ENCODE data around the gene ZSWIM2. TPM values are rescaled to one million over a fixed set of nuclear protein-coding genes. Genes with fewer than 3 reads are reported as not detected.
"Not testable (repeated sequence)": the region's sequence is repeated elsewhere in the genome, so short reads cannot be mapped to it uniquely, and the experiment has no call there.

ZSWIM2 gene, protein sequence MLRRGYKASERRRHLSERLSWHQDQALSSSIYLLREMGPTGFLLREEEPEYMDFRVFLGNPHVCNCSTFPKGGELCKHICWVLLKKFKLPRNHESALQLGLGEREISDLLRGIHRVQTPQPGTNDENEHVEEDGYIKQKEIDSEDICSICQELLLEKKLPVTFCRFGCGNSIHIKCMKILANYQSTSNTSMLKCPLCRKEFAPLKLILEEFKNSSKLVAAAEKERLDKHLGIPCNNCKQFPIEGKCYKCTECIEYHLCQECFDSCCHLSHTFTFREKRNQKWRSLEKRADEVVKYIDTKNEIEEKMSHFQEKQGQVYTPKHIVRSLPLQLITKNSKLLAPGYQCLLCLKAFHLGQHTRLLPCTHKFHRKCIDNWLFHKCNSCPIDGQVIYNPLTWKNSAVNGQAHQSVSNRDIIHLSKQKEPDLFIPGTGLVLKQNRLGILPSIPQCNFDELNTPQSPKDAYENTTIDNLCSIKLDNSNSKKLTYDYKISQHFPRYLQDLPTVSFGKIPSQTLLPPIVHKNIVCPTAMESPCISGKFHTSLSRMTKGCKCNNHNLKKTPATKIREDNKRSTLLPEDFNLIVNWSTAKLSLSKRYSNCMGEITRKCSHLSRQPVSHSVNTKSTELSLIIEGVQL
- 0.12 TPM in 1 of 2 replicates, not detected in the other for total RNA-seq

DNA sequence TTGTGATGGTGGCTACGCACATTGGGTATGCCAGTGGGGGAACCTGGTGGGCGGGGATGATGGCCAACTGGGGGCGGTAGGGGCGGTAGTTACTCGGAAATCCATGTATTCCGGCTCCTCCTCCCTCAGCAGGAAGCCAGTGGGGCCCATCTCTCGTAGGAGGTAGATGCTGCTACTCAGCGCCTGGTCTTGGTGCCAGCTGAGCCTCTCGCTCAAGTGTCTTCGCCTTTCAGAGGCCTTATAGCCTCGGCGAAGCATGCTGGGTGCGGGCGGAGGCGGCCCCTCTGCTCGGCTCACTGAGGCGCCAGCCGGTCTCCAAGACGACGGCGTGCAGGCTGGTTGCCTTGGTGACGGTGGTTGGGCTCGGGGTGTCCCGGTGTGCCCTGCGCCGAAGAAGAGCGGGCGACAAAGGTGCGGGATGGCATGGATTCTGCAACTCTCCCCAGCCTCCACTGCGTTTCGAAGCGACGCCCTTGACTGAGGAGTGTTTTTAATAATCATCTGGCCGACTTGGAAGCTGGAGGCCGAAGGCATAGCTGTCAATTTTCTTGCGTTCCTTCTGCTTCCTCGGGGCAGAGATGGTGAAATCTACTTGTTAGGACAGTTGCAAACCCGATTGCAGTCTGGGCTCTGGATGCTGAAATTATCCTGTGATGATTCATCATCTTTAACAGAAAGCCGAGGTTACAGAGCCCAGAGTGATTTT lies at the start of gene ZSWIM2:
ZSWIM2 (minus strand) TSS at position 298 of the 706 bp plus-strand sequence; CDS start at position 258, 40 bp downstream.
- DNase-seq (ENCODE audit: extremely low read depth, low read depth, low spot score): no peak

DNA sequence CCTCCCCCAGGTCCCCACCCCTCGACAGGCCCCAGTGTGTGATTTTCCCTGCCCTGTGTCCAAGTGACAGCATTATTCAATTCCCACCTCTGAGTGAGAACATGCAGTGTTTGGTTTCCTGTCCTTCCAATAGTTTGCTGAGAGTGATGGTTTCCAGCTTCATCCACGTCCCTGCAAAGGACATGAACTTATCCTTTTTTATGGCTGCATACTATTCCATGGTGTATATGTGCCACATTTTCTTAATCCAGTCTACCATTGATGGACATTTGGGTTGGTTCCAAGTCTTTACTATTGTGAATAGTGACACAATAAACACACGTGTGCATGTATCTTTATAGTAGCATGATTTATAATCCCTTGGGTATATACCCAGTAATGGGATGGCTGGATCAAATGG lies 47.2 kb upstream of the ZSWIM2 start:
- DNase-seq (ENCODE audit: extremely low read depth, low read depth, low spot score): not testable (repeated sequence)

DNA sequence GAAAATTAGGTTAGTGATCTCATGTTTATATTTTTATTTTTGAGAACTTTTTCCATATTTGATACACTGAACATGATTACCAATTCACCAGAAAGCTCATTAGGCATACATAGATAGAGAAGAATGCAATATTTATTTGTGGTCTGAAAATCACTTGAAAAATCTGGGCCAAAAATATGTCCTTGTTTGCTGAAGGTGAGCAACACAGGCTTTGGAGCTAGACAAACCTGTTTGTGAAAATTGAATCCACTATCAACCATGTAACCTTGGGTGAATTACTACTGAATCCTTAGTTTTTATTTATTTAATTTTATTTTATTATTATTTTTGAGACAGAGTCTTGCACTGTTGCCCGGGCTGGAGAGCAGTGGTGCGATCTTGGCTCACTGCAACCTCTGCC lies 46.5 kb upstream of the ZSWIM2 start:
- no peak for DNase-seq (ENCODE audit: extremely low read depth, low read depth, low spot score)

DNA sequence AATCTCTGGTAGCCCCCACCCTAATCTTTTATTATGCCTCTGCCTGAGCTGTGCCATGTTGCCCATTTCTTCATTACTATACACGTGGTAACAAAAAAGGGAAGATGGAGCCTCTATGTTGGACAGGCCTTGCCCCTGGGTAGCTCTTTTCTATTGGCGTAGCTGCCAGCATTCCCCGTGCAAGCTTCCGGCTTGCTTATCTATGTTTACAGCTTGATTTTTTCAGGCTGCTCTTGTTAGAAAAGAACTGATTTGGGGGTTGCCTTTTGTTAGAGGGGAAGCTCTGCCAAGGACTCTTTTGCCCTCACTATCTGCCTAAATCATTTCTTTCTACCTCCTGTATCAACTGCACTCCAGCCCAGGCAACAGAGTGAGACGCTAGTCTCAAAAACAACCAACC lies 45.5 kb upstream of the ZSWIM2 start:
- no peak for DNase-seq (ENCODE audit: extremely low read depth, low read depth, low spot score)

DNA sequence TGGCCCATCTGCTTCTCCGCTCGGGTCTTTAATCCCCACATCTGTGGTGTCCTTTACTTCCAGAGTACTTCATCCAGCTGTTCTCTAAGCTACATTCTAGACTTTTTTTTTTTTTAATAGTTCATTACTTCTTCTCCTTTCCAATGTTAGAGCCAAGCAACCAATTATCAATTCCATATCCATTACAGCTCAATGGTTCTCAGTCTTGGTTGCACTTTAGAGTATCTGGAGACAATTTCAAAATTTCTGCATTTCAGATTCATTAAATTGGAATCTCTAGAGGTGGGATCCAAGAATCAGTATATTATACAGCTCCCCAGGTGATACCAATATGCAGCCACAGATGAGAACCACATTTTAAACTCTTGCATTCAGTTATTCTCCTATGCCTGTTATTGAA lies 43.9 kb upstream of the ZSWIM2 start:
- no peak for DNase-seq (ENCODE audit: extremely low read depth, low read depth, low spot score)

DNA sequence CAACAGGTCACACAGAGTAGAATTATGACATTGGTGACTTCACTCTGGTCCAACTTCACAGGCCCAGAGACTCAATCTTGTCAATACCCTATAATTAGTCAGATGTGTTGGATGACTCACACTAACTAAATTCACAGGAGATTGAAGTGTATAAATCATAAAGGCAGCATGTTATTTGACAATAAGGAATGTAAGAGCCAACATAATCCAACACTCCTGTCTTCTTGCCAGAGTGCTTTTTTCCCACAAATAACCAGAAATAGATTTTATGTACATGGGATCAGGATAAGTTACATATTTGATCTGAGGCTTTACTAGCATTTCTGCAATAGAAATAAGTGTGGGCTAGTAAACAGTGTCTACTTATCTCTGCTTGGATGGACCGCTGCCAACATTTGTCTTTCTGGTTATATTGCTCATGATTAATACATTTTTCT lies 42.2 kb upstream of the ZSWIM2 start:
- DNase-seq (ENCODE audit: extremely low read depth, low read depth, low spot score): no peak

DNA sequence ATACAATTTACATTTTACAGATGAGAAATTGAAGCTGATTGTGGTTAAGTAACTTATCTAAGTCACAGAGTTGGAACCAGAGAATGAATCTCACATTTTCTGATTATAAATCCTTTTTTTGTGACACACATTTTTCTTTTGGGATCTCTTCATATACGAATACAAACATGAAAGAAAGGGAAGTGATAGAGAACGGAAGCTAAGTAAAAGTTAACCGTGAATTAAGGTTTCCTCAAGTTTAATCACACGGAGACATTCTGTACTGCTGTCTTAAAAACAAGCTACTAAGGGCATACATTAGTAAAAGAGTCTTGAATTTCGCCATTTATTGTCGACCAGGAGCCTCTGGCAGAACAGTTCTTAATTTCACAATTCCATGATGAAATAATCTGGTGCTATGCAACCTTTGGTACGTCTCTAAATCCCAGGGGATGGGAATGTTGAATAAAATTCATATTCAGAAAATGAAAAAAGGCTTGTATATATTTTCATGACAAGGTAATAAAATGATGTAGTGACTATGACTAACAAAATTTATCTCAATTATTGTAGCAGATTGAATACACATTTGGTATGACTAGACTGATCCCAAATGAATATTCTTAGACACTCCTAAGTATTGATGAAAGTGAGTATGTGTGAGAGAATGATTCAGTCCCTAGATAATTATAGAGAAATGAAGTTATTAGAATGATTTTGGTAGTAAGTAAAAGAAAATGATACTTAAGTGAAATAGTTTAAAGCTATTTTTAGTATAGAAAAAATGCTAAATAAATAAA lies 40.3 kb upstream of the ZSWIM2 start:
- DNase-seq (ENCODE audit: extremely low read depth, low read depth, low spot score): no peak

DNA sequence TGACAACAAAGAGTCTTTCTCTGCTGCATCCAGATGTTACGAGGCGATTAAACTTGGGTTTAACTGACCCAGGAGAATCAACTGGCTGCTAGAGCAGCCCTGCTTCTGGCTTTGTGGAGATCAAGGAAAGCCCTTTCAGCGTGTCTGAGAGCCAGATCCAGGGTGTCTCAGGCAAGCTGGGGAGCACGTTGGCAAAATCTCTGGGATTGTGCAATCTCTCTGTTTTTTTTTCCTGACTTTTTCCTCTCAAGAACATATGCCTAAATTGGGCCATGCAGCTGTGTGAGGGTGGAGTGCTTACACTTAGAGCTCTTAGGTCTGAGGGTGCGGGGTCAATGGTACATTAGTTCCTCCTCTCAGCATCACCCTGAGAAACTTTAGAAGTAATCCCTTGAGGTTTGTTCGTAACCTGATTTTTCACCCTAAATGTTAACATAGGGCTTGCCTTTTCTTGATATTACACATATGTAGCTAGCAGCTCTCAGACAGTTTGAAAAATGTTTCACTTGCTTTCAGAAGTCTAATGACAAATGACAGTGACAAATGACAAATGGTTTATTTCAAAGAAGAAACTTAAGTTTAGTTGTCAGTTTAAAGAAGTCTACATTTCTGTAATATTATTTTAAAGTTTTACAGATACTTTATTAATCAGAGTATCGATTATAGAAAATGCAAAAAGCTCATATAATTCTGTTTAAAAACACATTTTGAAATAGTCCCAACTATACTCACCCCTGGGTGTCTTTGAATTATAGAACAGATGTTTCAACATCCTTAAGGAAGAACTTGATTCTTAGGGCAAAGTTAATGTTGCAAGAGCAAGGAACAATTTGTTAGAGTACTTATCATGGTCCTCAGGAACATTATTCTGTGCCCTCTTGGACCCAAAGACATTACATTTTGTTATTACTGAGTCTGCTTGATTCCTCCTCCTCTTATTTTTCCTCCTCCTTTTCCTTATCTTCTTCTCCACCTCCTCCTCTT lies 38.4 kb upstream of the ZSWIM2 start:
- DNase-seq (ENCODE audit: extremely low read depth, low read depth, low spot score): no peak

DNA sequence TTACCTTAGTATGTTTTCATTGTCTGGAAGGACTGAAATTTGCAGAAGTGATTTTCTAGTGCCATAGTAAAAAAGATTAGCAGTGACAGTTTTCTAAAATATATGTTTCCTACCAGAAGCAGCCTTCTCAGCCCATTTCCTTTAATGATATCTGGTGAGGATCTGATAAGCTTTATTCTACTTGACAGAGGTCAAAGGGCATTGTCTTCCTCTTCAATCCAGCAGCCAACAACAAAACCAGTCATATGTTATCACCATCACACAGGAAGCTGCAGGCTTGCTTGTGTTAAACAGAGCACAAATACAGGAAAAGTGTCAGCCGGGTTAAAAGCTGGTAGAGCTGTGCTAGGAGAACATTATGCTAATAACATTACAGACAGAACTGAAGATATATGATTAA lies 35.6 kb upstream of the ZSWIM2 start:
- DNase-seq (ENCODE audit: extremely low read depth, low read depth, low spot score): peak; percentile 98

DNA sequence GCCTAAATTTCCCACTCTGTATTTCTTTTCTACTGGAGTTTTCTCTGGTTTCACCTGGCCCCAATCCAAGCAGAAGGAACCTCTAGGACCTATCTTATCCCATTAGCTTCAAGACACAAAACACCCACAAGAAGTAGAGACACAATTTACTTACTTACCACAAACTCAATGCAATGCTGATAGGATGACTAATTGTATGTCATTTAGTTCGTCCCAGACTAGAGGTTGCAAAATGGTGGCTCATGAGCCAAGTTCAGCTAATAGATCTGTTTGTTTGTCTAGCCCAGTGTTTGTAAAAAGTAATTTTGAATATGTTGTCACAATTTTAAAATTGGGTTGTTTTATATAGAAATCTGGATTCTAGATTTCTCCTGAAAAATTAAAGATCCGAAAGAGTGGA lies 34.7 kb upstream of the ZSWIM2 start:
- no peak for DNase-seq (ENCODE audit: extremely low read depth, low read depth, low spot score)

DNA sequence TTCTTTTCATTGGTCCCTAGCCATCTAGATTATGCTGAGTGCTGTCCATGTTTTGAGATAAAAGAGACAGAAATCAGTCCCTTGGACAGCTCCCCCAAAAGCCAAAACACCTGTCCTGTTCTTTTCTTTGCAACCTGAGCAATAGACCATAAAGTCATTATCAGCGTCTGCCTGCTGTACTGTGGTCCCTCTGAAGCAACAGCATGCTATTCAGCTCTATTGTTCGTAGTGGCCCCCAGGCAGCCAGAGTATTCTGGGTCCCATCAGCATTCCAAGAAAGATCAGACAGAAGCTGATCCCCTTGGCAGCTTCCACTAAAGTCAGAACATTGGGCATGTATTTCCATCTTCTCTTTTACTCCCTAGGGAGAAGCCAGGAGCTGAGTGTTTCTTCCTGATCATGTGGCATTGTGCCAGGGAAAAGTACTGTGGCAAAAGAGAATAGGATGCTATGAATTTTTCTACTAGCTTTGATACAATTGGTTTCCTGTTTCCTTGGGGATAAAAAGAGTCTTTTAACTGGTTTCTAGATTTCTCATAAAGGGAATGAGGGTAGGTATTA lies 33.6 kb upstream of the ZSWIM2 start:
- DNase-seq (ENCODE audit: extremely low read depth, low read depth, low spot score): no peak

DNA sequence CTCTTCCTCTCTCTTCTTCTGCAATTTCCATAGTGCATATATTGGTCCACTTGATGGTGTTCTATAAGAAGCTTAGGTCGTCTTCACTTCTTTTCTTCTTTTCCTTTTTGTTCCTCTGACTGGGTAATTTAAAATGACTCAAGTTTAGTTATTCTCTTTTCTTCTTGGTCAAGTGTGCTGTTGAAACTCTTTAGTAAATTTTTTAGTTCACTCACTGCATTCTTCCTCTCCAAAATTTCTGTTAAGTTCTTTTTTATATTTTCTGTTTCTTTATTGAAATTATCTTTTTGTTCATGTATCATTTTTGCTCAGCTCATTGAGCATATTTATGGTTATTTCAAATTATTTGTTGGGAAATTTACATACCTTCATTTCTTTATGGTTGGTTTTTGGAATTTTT lies 32.7 kb upstream of the ZSWIM2 start:
- no peak for DNase-seq (ENCODE audit: extremely low read depth, low read depth, low spot score)

DNA sequence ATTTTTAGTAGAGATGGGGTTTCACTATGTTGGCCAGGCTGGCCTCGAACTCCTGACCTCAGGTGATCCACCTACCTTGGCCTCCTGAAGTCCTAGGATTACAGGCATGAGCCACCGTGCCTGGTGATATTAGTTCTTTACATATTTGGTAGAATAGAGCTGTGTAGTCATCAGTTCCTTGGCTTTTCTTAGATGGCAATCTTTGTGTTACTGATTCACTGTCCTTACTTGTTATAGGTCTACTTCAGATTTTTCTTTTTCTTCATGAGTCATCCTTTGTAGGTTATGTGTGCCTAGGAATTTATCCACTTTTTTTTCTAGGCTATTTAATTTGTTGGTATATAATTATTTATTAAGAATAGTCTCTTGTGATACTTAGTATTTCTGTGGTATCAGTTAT lies 30.3 kb upstream of the ZSWIM2 start:
- DNase-seq (ENCODE audit: extremely low read depth, low read depth, low spot score): no peak

DNA sequence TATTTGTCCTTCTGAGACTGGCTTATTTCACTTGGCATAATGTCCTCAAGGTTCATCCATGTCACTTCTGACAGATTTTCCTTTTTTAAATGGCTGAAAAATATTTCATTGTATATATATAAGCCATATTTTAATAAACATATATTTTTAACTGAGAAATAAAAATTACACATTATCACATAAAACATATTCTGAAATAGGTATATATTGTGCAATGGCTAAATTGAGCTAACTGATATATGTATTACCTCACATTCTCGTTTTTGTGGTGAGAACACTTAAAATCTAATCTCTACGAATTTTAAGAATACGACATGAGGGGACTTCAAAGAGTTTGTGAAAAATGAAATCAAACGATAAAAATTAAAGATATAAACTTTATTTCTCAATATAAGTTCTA lies 25.7 kb upstream of the ZSWIM2 start:
- DNase-seq (ENCODE audit: extremely low read depth, low read depth, low spot score): no peak

DNA sequence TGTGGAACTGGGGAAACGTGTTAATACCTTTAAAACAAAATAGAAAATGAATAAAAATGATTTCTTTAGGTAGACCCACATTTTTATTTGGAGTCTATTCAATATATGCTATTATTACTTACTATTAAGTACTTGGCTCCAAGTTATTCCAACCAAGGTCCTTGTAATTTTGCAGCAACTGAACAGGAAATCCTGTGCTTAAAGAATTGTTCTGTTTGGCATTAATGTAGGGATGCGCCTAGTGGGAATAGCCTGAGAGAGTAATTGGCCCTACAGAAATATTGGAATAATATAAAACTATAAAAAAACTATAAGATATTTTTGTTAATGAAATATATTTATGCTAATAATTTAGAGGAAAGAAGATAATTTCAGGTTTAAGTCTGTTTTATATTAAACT lies 22.9 kb upstream of the ZSWIM2 start:
- DNase-seq (ENCODE audit: extremely low read depth, low read depth, low spot score): no peak

DNA sequence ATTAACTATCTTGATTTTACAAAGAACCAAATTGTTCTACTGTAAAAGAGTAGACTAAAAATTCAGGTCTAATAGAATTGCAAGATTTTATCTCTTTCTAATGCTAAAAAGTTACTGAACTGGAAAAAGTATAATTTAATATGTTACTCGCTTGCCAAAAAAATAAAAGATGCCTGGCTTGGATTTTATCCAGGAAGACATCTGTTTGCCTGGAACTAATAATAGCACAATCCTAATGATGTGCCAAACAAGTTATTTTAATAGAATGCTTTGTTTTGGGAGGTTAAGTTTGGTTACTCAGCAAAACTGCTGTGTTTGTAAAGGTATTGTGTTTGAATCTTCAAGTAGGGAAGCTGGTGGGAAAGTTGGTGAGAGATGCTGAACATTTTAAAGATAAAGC lies 19.4 kb upstream of the ZSWIM2 start:
- DNase-seq (ENCODE audit: extremely low read depth, low read depth, low spot score): no peak

DNA sequence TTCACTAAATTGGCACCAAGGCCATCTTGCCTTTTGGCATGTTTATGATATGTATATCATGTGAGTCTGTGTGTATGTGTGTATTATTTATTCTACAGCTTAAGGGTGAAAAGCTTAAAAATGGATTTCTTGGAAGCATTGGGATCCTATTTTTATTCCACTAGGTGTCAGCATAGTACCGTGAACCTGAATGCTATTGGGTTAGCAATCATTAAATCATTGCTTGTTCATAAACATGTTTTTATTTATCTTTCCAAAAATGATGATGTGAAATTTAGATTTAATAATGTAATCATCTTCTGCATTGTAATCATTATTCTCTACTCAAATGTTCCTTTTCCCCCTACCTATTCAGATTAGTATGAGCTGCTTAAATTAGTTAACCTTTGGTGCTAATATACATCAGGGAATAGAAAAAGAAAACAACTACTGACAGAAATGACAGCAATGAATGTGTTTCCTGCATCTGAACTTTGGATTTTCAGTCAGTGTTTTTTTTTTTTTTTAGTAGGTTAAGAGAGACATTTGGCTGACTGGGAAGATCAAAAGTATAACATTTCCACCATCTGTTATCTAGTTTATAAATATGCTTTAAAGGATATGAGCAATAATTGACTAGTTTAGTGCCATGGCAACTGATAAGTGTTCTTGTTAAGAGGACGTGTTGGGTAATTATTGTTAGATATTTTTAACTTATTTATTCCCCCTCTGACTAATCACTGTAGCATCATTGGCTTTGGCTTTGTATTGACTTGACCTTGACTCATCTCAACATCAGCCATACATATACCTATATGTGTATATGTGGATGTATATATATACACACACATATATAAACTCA lies 14.1 kb upstream of the ZSWIM2 start:
- no peak for DNase-seq (ENCODE audit: extremely low read depth, low read depth, low spot score)

DNA sequence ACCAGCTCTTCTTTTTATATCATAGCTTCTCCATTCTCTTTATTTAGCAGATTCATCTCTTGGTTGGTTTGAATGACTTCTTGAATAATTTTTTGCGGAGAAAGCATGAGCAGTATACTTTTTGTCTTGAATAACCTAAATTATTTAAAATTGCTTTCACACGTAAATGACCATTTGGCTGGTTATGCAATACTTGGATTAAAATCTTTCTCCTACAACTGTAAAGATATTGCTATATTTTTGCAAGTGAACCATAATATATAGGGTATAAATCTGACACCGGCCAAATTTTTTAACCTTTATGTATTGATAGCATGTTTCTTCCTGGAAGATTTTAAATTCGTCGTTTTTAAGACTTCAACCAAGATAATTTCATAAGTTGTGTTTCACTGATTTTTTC lies 6.2 kb upstream of the ZSWIM2 start:
- no peak for DNase-seq (ENCODE audit: extremely low read depth, low read depth, low spot score)

DNA sequence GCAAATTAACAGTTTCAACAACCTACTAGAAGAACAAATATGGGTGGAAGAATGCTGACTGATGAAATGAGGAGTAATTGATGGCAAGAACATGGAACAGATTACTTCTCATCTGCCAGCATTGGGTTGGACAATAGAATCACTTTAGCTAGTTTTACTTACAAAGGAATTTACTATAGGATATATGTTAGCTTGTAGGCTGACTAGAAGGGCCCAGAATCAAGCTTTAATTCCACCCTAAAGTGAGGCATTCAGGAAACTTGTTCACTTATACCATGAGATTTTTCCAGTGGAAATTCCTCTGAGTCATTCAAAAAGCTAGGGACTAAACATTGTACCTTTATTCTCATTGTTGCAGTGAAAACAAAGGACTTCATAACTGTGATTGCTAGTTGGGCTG lies 5.0 kb upstream of the ZSWIM2 start:
- DNase-seq (ENCODE audit: extremely low read depth, low read depth, low spot score): peak; percentile 84

Measured in glomerular endothelial cell (primary cell).